ENCODE data around the gene IL18R1. TPM values are rescaled to one million over a fixed set of nuclear protein-coding genes. Genes with fewer than 3 reads are reported as not detected.

IL18R1 gene
- total RNA-seq, 1 donor from 2014 or later, result not detected

GRCh38 chr2:102336502-102336945 lies 19.1 kb upstream of the IL18R1 start:
- TF ChIP-seq CTCF (IDR thresholded peaks at IDR 0.05; ENCODE audit: partially characterized antibody, unreplicated experiment), result no peak
- Mint-ChIP-seq H3K9me3 (ENCODE audit: unreplicated experiment) (no peaks in the 10 kb centered on the region), H3K36me3 (ENCODE audit: unreplicated experiment) (no peaks in the 10 kb centered on the region), H3K27ac (ENCODE audit: unreplicated experiment) (no peak overlapping the region), H3K4me1 (ENCODE audit: low read depth, unreplicated experiment) (no peaks in the 10 kb centered on the region), H3K27me3 (ENCODE audit: unreplicated experiment) (no peaks in the 10 kb centered on the region), H3K4me3 (ENCODE audit: unreplicated experiment) (no peak overlapping the region)
- DNase-seq, result no peak

GRCh38 chr2:102337012-102337411 lies 18.6 kb upstream of the IL18R1 start:
- no peak overlapping the region for H3K4me3 Mint-ChIP-seq (ENCODE audit: unreplicated experiment)
- no peaks in the 10 kb centered on the region for H3K4me1 Mint-ChIP-seq (ENCODE audit: low read depth, unreplicated experiment)
- H3K9me3 Mint-ChIP-seq (ENCODE audit: unreplicated experiment), result no peaks in the 10 kb centered on the region
- no peaks in the 10 kb centered on the region for H3K27me3 Mint-ChIP-seq (ENCODE audit: unreplicated experiment)
- no peaks in the 10 kb centered on the region for H3K36me3 Mint-ChIP-seq (ENCODE audit: unreplicated experiment)
- no peak for TF ChIP-seq CTCF (IDR thresholded peaks at IDR 0.05; ENCODE audit: partially characterized antibody, unreplicated experiment)
- no peak overlapping the region for H3K27ac Mint-ChIP-seq (ENCODE audit: unreplicated experiment)
- no peak for DNase-seq

- Mint-ChIP-seq H3K36me3 (ENCODE audit: unreplicated experiment) (no peaks in the 10 kb centered on the region), H3K9me3 (ENCODE audit: unreplicated experiment) (no peaks in the 10 kb centered on the region), H3K4me3 (ENCODE audit: unreplicated experiment) (no peak overlapping the region), H3K4me1 (ENCODE audit: low read depth, unreplicated experiment) (no peaks in the 10 kb centered on the region), H3K27me3 (ENCODE audit: unreplicated experiment) (no peaks in the 10 kb centered on the region), H3K27ac (ENCODE audit: unreplicated experiment) (no peak overlapping the region)
- TF ChIP-seq CTCF (IDR thresholded peaks at IDR 0.05; ENCODE audit: partially characterized antibody, unreplicated experiment), result no peak
- DNase-seq, result no peak
These were observed 17.9 kb upstream of the IL18R1 start for GRCh38 chr2:102337481-102338386.

- no peak overlapping the region for H3K4me3 Mint-ChIP-seq (ENCODE audit: unreplicated experiment)
- TF ChIP-seq CTCF (IDR thresholded peaks at IDR 0.05; ENCODE audit: partially characterized antibody, unreplicated experiment), result no peak
These were observed 14.8 kb upstream of the IL18R1 start for GRCh38 chr2:102340778-102341177.

GRCh38 chr2:102342888-102343287 lies 12.7 kb upstream of the IL18R1 start:
- Mint-ChIP-seq H3K36me3 (ENCODE audit: unreplicated experiment) (no peaks in the 10 kb centered on the region), H3K27ac (ENCODE audit: unreplicated experiment) (no peak overlapping the region), H3K4me3 (ENCODE audit: unreplicated experiment) (no peak overlapping the region), H3K4me1 (ENCODE audit: low read depth, unreplicated experiment) (no peaks in the 10 kb centered on the region), H3K9me3 (ENCODE audit: unreplicated experiment) (no peaks in the 10 kb centered on the region), H3K27me3 (ENCODE audit: unreplicated experiment) (no peaks in the 10 kb centered on the region)
- TF ChIP-seq CTCF (IDR thresholded peaks at IDR 0.05; ENCODE audit: partially characterized antibody, unreplicated experiment), result no peak
- no peak for DNase-seq

More at GRCh38 chr2:102340778-102341177, 14.8 kb upstream of the IL18R1 start:
- no peak overlapping the region for H3K27ac Mint-ChIP-seq (ENCODE audit: unreplicated experiment)
- no peak for DNase-seq
- no peaks in the 10 kb centered on the region for H3K9me3 Mint-ChIP-seq (ENCODE audit: unreplicated experiment)
- H3K36me3 Mint-ChIP-seq (ENCODE audit: unreplicated experiment), result no peaks in the 10 kb centered on the region
- no peaks in the 10 kb centered on the region for H3K4me1 Mint-ChIP-seq (ENCODE audit: low read depth, unreplicated experiment)
- H3K27me3 Mint-ChIP-seq (ENCODE audit: unreplicated experiment), result no peaks in the 10 kb centered on the region
